HEK293 (cell line): ENCODE results near the gene SIK2.

Source experiments
- CTCF ChIA-PET: fragments of 350-600 bp; formaldehyde crosslinking; extraction: SDS; loops from one replicate; lab custom pipeline; 2021; ENCODE audit warnings: antibody characterized with exemption; lab: Yijun Ruan, JAX
- POLR2A ChIA-PET: fragments of 300-600 bp; formaldehyde crosslinking; extraction: SDS; loops from one replicate; lab custom pipeline; 2020; ENCODE audit warnings: antibody characterized with exemption, inconsistent platforms; lab: Yijun Ruan, JAX
- H3K27ac ChIP-seq: fragments of 200-500 bp; sonication (Bioruptor generic); 2 replicates; pipeline ENCODE4 v1.5.1; 2014; ENCODE audit warnings: low read depth, low read length, control low read depth, inconsistent platforms; ENCODE audit errors: extremely low read depth
- H3K36me3 ChIP-seq, 2 experiments: fragments of 200-500 bp in 1 of 2; sonication (Bioruptor generic) in 1 of 2; 1 replicate in 1 of 2; 2 replicates in 1 of 2; pipeline ENCODE4 v1.5.1; 2014 to 2017; ENCODE audit warnings: inconsistent platforms in 2 of 2, low read length in 2 of 2; ENCODE audit not compliant: control insufficient read depth in 2 of 2, insufficient read depth in 1 of 2
- H3K4me1 ChIP-seq: fragments of 200-500 bp; sonication (Bioruptor generic); 2 replicates; pipeline ENCODE4 v1.5.1; 2014; ENCODE audit warnings: mild to moderate bottlenecking, low read length, inconsistent platforms; ENCODE audit not compliant: control insufficient read depth, insufficient read depth
- H3K4me3 ChIP-seq: 2 replicates; pipeline ENCODE4 v1.5.1; 2011; ENCODE audit warnings: low read depth, mild to moderate bottlenecking, control low read depth, low read length, moderate library complexity
- H3K9me3 ChIP-seq: fragments of 200-500 bp; sonication (Bioruptor generic); 2 replicates; pipeline ENCODE4 v1.5.1; 2014; ENCODE audit warnings: low read depth, low read length, inconsistent platforms; ENCODE audit not compliant: control insufficient read depth, insufficient read depth
- FEZF1 ChIP-seq: fragments of 450-650 bp; formaldehyde crosslinking; IDR thresholded peaks from 2 replicates; pipeline ENCODE4 v1.5.1; 2016; ENCODE audit warnings: missing biosample characterization, missing genetic modification characterization
- GLIS2 ChIP-seq: fragments of 450-650 bp; formaldehyde crosslinking; IDR thresholded peaks from 2 replicates; pipeline ENCODE4 v1.5.1; 2016; ENCODE audit warnings: missing biosample characterization, missing genetic modification characterization
- HOXC10 ChIP-seq: sonication (generic); formaldehyde crosslinking; IDR thresholded peaks from 2 replicates; pipeline ENCODE4 v1.8.1; 2023; ENCODE audit warnings: mild to moderate bottlenecking, missing genetic modification reagents
- INSM2 ChIP-seq: fragments of 450-650 bp; formaldehyde crosslinking; IDR thresholded peaks from 2 replicates; pipeline ENCODE4 v1.5.1; 2016; ENCODE audit warnings: missing biosample characterization, missing genetic modification characterization
- KLF10 ChIP-seq: fragments of 450-650 bp; IDR thresholded peaks from 2 replicates; pipeline ENCODE4 v1.5.1; 2018; ENCODE audit warnings: missing biosample characterization, mild to moderate bottlenecking, missing genetic modification characterization
- KLF9 ChIP-seq: fragments of 450-650 bp; formaldehyde crosslinking; IDR thresholded peaks from 2 replicates; pipeline ENCODE4 v1.5.1; 2016; ENCODE audit warnings: missing biosample characterization, missing genetic modification characterization, low read depth
- PBX3 ChIP-seq: sonication (generic); formaldehyde crosslinking; IDR thresholded peaks from 2 replicates; pipeline ENCODE4 v1.8.1; 2022; ENCODE audit warnings: mild to moderate bottlenecking, moderate library complexity, missing genetic modification reagents
- REST ChIP-seq: fragments of 450-650 bp; formaldehyde crosslinking; IDR thresholded peaks from 2 replicates; pipeline ENCODE4 v1.5.1; 2016; ENCODE audit warnings: missing biosample characterization, missing genetic modification characterization
- SCRT1 ChIP-seq: fragments of 450-650 bp; formaldehyde crosslinking; IDR thresholded peaks from 2 replicates; pipeline ENCODE4 v1.5.1; 2016; ENCODE audit warnings: missing biosample characterization, missing genetic modification characterization, borderline replicate concordance
- ZBTB17 ChIP-seq: fragments of 450-650 bp; formaldehyde crosslinking; IDR thresholded peaks from 2 replicates; pipeline ENCODE4 v1.5.1; 2016; ENCODE audit warnings: missing biosample characterization, missing genetic modification characterization
- ZBTB20 ChIP-seq: fragments of 450-650 bp; formaldehyde crosslinking; IDR thresholded peaks from 2 replicates; pipeline ENCODE4 v1.5.1; 2016; ENCODE audit warnings: missing biosample characterization, missing genetic modification characterization
- ZFP37 ChIP-seq: fragments of 450-650 bp; formaldehyde crosslinking; IDR thresholded peaks from 2 replicates; pipeline ENCODE4 v1.5.1; 2016; ENCODE audit warnings: missing biosample characterization, missing genetic modification characterization
- ZNF10 ChIP-seq: fragments of 450-650 bp; formaldehyde crosslinking; IDR thresholded peaks from 2 replicates; pipeline ENCODE4 v1.5.1; 2017; ENCODE audit warnings: missing biosample characterization, missing genetic modification characterization
- ZNF132 ChIP-seq: fragments of 450-650 bp; formaldehyde crosslinking; IDR thresholded peaks from 2 replicates; pipeline ENCODE4 v1.5.1; 2017; ENCODE audit warnings: missing biosample characterization, missing genetic modification characterization, borderline replicate concordance
- ZNF140 ChIP-seq: fragments of 450-650 bp; formaldehyde crosslinking; IDR thresholded peaks from 2 replicates; pipeline ENCODE4 v1.5.1; 2016; ENCODE audit warnings: missing biosample characterization, missing genetic modification characterization
- ZNF184 ChIP-seq: fragments of 450-650 bp; IDR thresholded peaks from 2 replicates; pipeline ENCODE4 v1.5.1; 2018; ENCODE audit warnings: missing biosample characterization, mild to moderate bottlenecking, missing genetic modification characterization
- ZNF221 ChIP-seq: fragments of 450-650 bp; formaldehyde crosslinking; IDR thresholded peaks from 2 replicates; pipeline ENCODE4 v1.5.1; 2017; ENCODE audit warnings: missing biosample characterization, missing genetic modification characterization, borderline replicate concordance
- ZNF23 ChIP-seq: fragments of 450-650 bp; formaldehyde crosslinking; IDR thresholded peaks from 2 replicates; pipeline ENCODE4 v1.5.1; 2016; ENCODE audit warnings: missing biosample characterization, missing genetic modification characterization, borderline replicate concordance
- ZNF248 ChIP-seq: fragments of 450-650 bp; formaldehyde crosslinking; IDR thresholded peaks from 2 replicates; pipeline ENCODE4 v1.5.1; 2017; ENCODE audit warnings: missing biosample characterization, missing genetic modification characterization
- ZNF354C ChIP-seq: fragments of 450-650 bp; formaldehyde crosslinking; IDR thresholded peaks from 2 replicates; pipeline ENCODE4 v1.5.1; 2016; ENCODE audit warnings: missing biosample characterization, missing genetic modification characterization, low read depth, borderline replicate concordance
- ZNF426 ChIP-seq: fragments of 450-650 bp; formaldehyde crosslinking; IDR thresholded peaks from 2 replicates; pipeline ENCODE4 v1.5.1; 2017; ENCODE audit warnings: missing biosample characterization, missing genetic modification characterization, mild to moderate bottlenecking, inconsistent platforms, moderate library complexity
- ZNF555 ChIP-seq: fragments of 450-650 bp; formaldehyde crosslinking; conservative IDR thresholded peaks from 2 replicates; pipeline ENCODE4 v1.5.1; 2017; ENCODE audit warnings: missing biosample characterization, mild to moderate bottlenecking, missing genetic modification characterization, inconsistent platforms
- ZNF596 ChIP-seq: fragments of 450-650 bp; IDR thresholded peaks from 2 replicates; pipeline ENCODE4 v1.5.0; 2018; ENCODE audit warnings: missing biosample characterization, mild to moderate bottlenecking, missing genetic modification characterization, moderate library complexity
- ZNF654 ChIP-seq: fragments of 450-650 bp; formaldehyde crosslinking; IDR thresholded peaks from 2 replicates; pipeline ENCODE4 v1.5.1; 2016; ENCODE audit warnings: low read depth, missing biosample characterization, missing genetic modification characterization
- ZNF701 ChIP-seq: fragments of 450-650 bp; formaldehyde crosslinking; IDR thresholded peaks from 2 replicates; pipeline ENCODE4 v1.5.1; 2016; ENCODE audit warnings: missing biosample characterization, missing genetic modification characterization
- ZNF747 ChIP-seq: fragments of 450-650 bp; formaldehyde crosslinking; IDR thresholded peaks from 2 replicates; pipeline ENCODE4 v1.5.1; 2016; ENCODE audit warnings: missing biosample characterization, missing genetic modification characterization
- ZNF785 ChIP-seq: fragments of 450-650 bp; formaldehyde crosslinking; IDR thresholded peaks from 2 replicates; pipeline ENCODE4 v1.5.1; 2016; ENCODE audit warnings: missing biosample characterization, missing genetic modification characterization

The SIK2 gene

GRCh38 chr11:111585371-111585770, 16.9 kb upstream of the SIK2 start:
- ChIA-PET CTCF (interaction anchor here (0.6 to 3.7 kb wide), 5 partner anchors 12 to 255 kb away, joined by 3 to 38 read pairs (median 3); no protein-coding TSS in a partner anchor), POLR2A (no interaction called here)
- no peaks in the 10 kb centered on the region for H3K4me1 ChIP-seq
- no peak for TF ChIP-seq ZBTB17 (tag by site-specific recombination)
- no peak for TF ChIP-seq ZNF785 (tag by site-specific recombination)
- no peak for TF ChIP-seq ZBTB20
- TF ChIP-seq ZNF184 (tag by site-specific recombination): no peak
- no peak for TF ChIP-seq FEZF1 (tag by site-specific recombination)
- no peak for TF ChIP-seq GLIS2 (tag by site-specific recombination)
- TF ChIP-seq ZNF248 (tag by site-specific recombination): no peak
- no peak for TF ChIP-seq ZNF354C
- no peak for TF ChIP-seq PBX3 (CRISPR knock-in tag)
- TF ChIP-seq KLF9 (tag by site-specific recombination): no peak
- TF ChIP-seq ZNF132: no peak
- no peaks in the 10 kb centered on the region for H3K36me3 ChIP-seq
- no peak overlapping the region for H3K27ac ChIP-seq
- no peak overlapping the region for H3K4me3 ChIP-seq
- no peaks in the 10 kb centered on the region for H3K9me3 ChIP-seq

GRCh38 chr11:111586388-111586831, 15.8 kb upstream of the SIK2 start:
- no peaks in the 10 kb centered on the region for H3K4me1 ChIP-seq
- ChIA-PET CTCF (interaction anchor here (0.5 to 3.7 kb wide), 28 partner anchors 9 to 407 kb away, joined by 3 to 38 read pairs (median 4); partner anchors contain the start of gene PPP2R1B), POLR2A (no interaction called here)
- H3K27ac ChIP-seq: no peak overlapping the region
- no peaks in the 10 kb centered on the region for H3K9me3 ChIP-seq
- no peak overlapping the region for H3K4me3 ChIP-seq
- no peaks in the 10 kb centered on the region for H3K36me3 ChIP-seq
- TF ChIP-seq ZNF654 (peak; percentile 50), ZFP37 (no peak)

GRCh38 chr11:111589114-111589513, 13.1 kb upstream of the SIK2 start:
- no peaks in the 10 kb centered on the region for H3K36me3 ChIP-seq
- no peak overlapping the region for H3K4me3 ChIP-seq
- ChIA-PET CTCF (interaction anchor here (0.7 to 1.7 kb wide), 4 partner anchors 12 to 188 kb away, joined by 3 to 6 read pairs (median 5); no protein-coding TSS in a partner anchor), POLR2A (no interaction called here)
- H3K4me1 ChIP-seq: no peaks in the 10 kb centered on the region
- no peaks in the 10 kb centered on the region for H3K9me3 ChIP-seq
- no peak overlapping the region for H3K27ac ChIP-seq
- TF ChIP-seq ZNF23 (tag by site-specific recombination) (no peak), REST (tag by site-specific recombination) (no peak), ZNF140 (tag by site-specific recombination) (no peak), ZNF701 (tag by site-specific recombination) (no peak), INSM2 (tag by site-specific recombination) (no peak), ZNF747 (no peak), ZNF426 (no peak), ZNF10 (no peak), ZNF221 (no peak), ZNF596 (tag by site-specific recombination) (no peak), ZNF555 (tag by site-specific recombination) (no peak), SCRT1 (tag by site-specific recombination) (no peak), HOXC10 (CRISPR knock-in tag) (no peak), KLF10 (tag by site-specific recombination) (no peak)
